SK-N-MC (cell line): ENCODE data around the gene NEK8.

Experiments used
- EZH2 ChIP-seq: fragments of 200-600 bp; sonication (generic); IDR thresholded peaks from one replicate; pipeline ENCODE4 v1.6.1; 2017; ENCODE audit warnings: antibody characterized with exemption
- FOXP2 ChIP-seq: optimal IDR thresholded peaks from 2 replicates; pipeline ENCODE3; 2011; ENCODE audit warnings: mild to moderate bottlenecking, moderate library complexity; ENCODE audit not compliant: insufficient read depth; ENCODE audit errors: extremely low read length, control extremely low read depth

- TF ChIP-seq EZH2 (no peak), FOXP2 (no peak)
Measured at GRCh38 chr17:28703552-28704218, 24.9 kb upstream of the NEK8 start.
